ENCODE measurements around the gene RALGAPA2. TPM values are rescaled to one million over a fixed set of nuclear protein-coding genes. Genes with fewer than 3 reads are reported as not detected.

The RALGAPA2 gene
- total and polyA plus RNA-seq, 2 donors (not counting 3 experiments of a cell fraction or from before 2014, with no cell fraction given), result 10.0 to 46.8 TPM

GRCh38 chr20:20604907-20605306 is 107.5 kb downstream of the RALGAPA2 start:
- Histone ChIP-seq H3K9ac (replicated peaks; ENCODE audit: extremely low read depth, insufficient read depth, low read length) (no peak overlapping the region), H3K79me2 (ENCODE audit: control insufficient read depth, insufficient read depth, low read length) (no peaks in the 10 kb centered on the region), H3K27me3 (ENCODE audit: control insufficient read depth in 2 of 2, insufficient read depth in 2 of 2, low read length in 2 of 2) (no peaks in the 10 kb centered on the region), H3K4me1 (ENCODE audit: control insufficient read depth, extremely low read depth, insufficient read depth, low read length) (peaks cover 3% of the 10 kb centered on the region), H3K9me1 (replicated peaks; ENCODE audit: control insufficient read depth, extremely low read depth, insufficient read depth, low read length) (peaks cover 6% of the 10 kb centered on the region), H2AFZ (ENCODE audit: low read depth, low read length) (no peak overlapping the region), H4K20me1 (replicated peaks; ENCODE audit: control insufficient read depth, extremely low read depth, insufficient read depth, low read length) (no peaks in the 10 kb centered on the region), H3K4me3 (replicated peaks in 1 of 3; ENCODE audit: insufficient read depth in 1 of 3, low read depth in 1 of 3, low read length in 3 of 3) (no peak overlapping the region), H3K36me3 (ENCODE audit: control insufficient read depth in 2 of 2, extremely low read depth in 1 of 2, insufficient read depth in 2 of 2, low read length in 2 of 2) (peaks cover 2 to 3% of the 10 kb centered on the region in 2 experiments), H3K4me2 (ENCODE audit: insufficient read depth, low read length) (no peak overlapping the region), H3K9me3 (replicated peaks; ENCODE audit: control insufficient read depth, insufficient read depth, low read length) (no peaks in the 10 kb centered on the region), H3K27ac (ENCODE audit: insufficient read depth, low read depth, low read length) (no peak overlapping the region)
- BruUV-seq (replicated peaks), result no TSS peak
- TF ChIP-seq EZH2 (IDR thresholded peaks at IDR 0.05; ENCODE audit: borderline replicate concordance, low read depth, low read length, severe bottlenecking) (no peak), MYC (IDR thresholded peaks at IDR 0.05; ENCODE audit: low read depth, low read length) (no peak), POLR2AphosphoS5 (IDR thresholded peaks at IDR 0.05; ENCODE audit: insufficient read depth, low read depth, low read length) (no peak), CTCF (IDR thresholded peaks at IDR 0.05; ENCODE audit: extremely low read depth in 1 of 2, insufficient read depth in 1 of 2, low read depth in 1 of 2, low read length in 2 of 2) (no peak)
- dilution Hi-C loops (cut with MboI; ENCODE audit: extremely low pct_ligation_motif_present, low sequenced_read_pairs) (no loop called here), intact Hi-C loops (cut with micrococcal nuclease) (no loop called here)
- CTCF ChIA-PET, result interaction anchor here (1.4 to 1.7 kb wide), 3 partner anchors 11 to 221 kb away, joined by 3 to 11 read pairs (median 9); no protein-coding TSS in a partner anchor
- no peak for DNase-seq (ENCODE audit: low read depth, low spot score)
- FAIRE-seq, result no peak
- POLR2A ChIA-PET, result no interaction called here

- FAIRE-seq (no peak), DNase-seq (ENCODE audit: low read depth, low spot score) (no peak)
- no peaks in the 10 kb centered on the region for H4K20me1 ChIP-seq (replicated peaks; ENCODE audit: control insufficient read depth, extremely low read depth, insufficient read depth, low read length)
- no peak overlapping the region for H2AFZ ChIP-seq (ENCODE audit: low read depth, low read length)
- H3K4me2 ChIP-seq (ENCODE audit: insufficient read depth, low read length), result no peak overlapping the region
- H3K4me3 ChIP-seq (replicated peaks in 1 of 3; ENCODE audit: insufficient read depth in 1 of 3, low read depth in 1 of 3, low read length in 3 of 3), result no peak overlapping the region
- TF ChIP-seq EZH2 (IDR thresholded peaks at IDR 0.05; ENCODE audit: borderline replicate concordance, low read depth, low read length, severe bottlenecking), result no peak
- TF ChIP-seq CTCF (IDR thresholded peaks at IDR 0.05; ENCODE audit: extremely low read depth in 1 of 2, insufficient read depth in 1 of 2, low read depth in 1 of 2, low read length in 2 of 2), result no peak
- TF ChIP-seq, protein P1, sequence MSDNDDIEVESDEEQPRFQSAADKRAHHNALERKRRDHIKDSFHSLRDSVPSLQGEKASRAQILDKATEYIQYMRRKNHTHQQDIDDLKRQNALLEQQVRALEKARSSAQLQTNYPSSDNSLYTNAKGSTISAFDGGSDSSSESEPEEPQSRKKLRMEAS (IDR thresholded peaks at IDR 0.05; ENCODE audit: insufficient read depth, insufficient read length), result no peak
- no peak for TF ChIP-seq POLR2A (IDR thresholded peaks at IDR 0.05; ENCODE audit: low read depth, low read length)
- no peak for TF ChIP-seq POLR2AphosphoS5 (IDR thresholded peaks at IDR 0.05; ENCODE audit: insufficient read depth, low read depth, low read length)
- TF ChIP-seq MYC (IDR thresholded peaks at IDR 0.05; ENCODE audit: low read depth, low read length), result no peak
- no peak for TF ChIP-seq FOS (IDR thresholded peaks at IDR 0.05; ENCODE audit: borderline replicate concordance, insufficient read depth, low read length)
- no peak for TF ChIP-seq GATA2 (IDR thresholded peaks at IDR 0.05; ENCODE audit: insufficient read depth, insufficient read length, low read depth, low read length)
- dilution Hi-C loops (cut with MboI; ENCODE audit: extremely low pct_ligation_motif_present, low sequenced_read_pairs) (no loop called here), intact Hi-C loops (cut with micrococcal nuclease) (no loop called here)
- no peak overlapping the region for H3K9ac ChIP-seq (replicated peaks; ENCODE audit: extremely low read depth, insufficient read depth, low read length)
- no peaks in the 10 kb centered on the region for H3K79me2 ChIP-seq (ENCODE audit: control insufficient read depth, insufficient read depth, low read length)
- no peaks in the 10 kb centered on the region for H3K27me3 ChIP-seq (ENCODE audit: control insufficient read depth in 2 of 2, insufficient read depth in 2 of 2, low read length in 2 of 2)
- H3K4me1 ChIP-seq (ENCODE audit: control insufficient read depth, extremely low read depth, insufficient read depth, low read length), result peaks cover 3% of the 10 kb centered on the region
- H3K36me3 ChIP-seq (ENCODE audit: control insufficient read depth in 2 of 2, extremely low read depth in 1 of 2, insufficient read depth in 2 of 2, low read length in 2 of 2), result peaks cover 2 to 3% of the 10 kb centered on the region in 2 experiments
- CTCF ChIA-PET, result interaction anchor here (1.0 to 2.3 kb wide), 4 partner anchors 10 to 233 kb away, joined by 3 to 14 read pairs (median 6); no protein-coding TSS in a partner anchor
- BruUV-seq (replicated peaks), result no TSS peak
- peaks cover 6% of the 10 kb centered on the region for H3K9me1 ChIP-seq (replicated peaks; ENCODE audit: control insufficient read depth, extremely low read depth, insufficient read depth, low read length)
- POLR2A ChIA-PET, result no interaction called here
- no peaks in the 10 kb centered on the region for H3K9me3 ChIP-seq (replicated peaks; ENCODE audit: control insufficient read depth, insufficient read depth, low read length)
- no peak overlapping the region for H3K27ac ChIP-seq (ENCODE audit: insufficient read depth, low read depth, low read length)
These were observed 108.1 kb downstream of the RALGAPA2 start for GRCh38 chr20:20604357-20604756.

Measured in endothelial cell of umbilical vein (primary cell).